ENCODE measurements around the gene MFSD11. TPM values are rescaled to one million over a fixed set of nuclear protein-coding genes. Genes with fewer than 3 reads are reported as not detected.
A peak's percentile ranks its signal among the peaks of the same experiment; 100 is the strongest.

MFSD11 gene
- total RNA-seq, 4 donors from 2014 or later: 34.1 to 53.3 (median 44.3) TPM

DNA sequence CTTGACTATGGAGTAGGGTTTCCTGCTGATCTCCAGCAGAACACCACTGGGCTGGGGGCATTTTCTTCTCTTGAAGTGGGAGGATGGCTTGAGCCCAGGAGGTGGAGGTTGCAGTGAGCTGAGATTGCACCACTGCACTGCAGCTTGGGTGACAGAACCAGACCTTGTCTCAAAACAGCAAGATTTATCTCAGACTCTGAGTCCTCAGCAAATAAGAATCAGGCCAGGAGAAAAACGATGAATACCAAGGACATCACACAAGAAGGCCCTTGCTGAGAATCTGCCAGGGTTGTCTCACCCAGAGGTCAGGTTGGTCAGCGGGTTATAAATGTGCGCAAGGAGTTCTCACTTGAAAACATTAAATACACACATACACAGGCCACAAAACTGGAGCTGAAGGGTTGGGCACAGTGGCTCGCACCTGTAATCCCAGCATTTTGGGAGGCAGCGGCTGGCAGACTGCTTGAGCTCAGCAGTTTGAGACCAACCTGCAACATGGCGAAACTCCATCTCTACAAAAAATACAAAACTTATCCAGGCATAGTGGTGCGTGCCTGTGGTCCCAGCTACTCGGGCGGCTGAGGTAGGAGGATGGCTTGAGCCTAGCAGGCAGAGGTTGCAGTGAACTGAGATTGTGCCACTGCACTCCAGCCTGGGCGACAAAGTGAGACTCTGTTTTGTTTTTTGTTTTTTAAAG lies 34.8 kb upstream of the MFSD11 start:
- intact Hi-C loops (cut with DNase I): no loop called here
- Histone ChIP-seq H3K27ac (peak overlapping the region; percentile 33 to 78 (median 77)), H3K4me1 (peaks cover 46 to 66% of the 10 kb centered on the region in 2 donors), H3K4me3 (replicated peaks in 1 of 3) (no peak overlapping the region), H3K27me3 (no peaks in the 10 kb centered on the region), H3K36me3 (no peaks in the 10 kb centered on the region), H3K9me3 (no peaks in the 10 kb centered on the region)
- 83 to 84% methylated on average over 10 of the region's 10 CpGs for WGBS, 2 donors
- TF ChIP-seq POLR2A (IDR thresholded peaks at IDR 0.05): no peak
- TF ChIP-seq, protein P1, sequence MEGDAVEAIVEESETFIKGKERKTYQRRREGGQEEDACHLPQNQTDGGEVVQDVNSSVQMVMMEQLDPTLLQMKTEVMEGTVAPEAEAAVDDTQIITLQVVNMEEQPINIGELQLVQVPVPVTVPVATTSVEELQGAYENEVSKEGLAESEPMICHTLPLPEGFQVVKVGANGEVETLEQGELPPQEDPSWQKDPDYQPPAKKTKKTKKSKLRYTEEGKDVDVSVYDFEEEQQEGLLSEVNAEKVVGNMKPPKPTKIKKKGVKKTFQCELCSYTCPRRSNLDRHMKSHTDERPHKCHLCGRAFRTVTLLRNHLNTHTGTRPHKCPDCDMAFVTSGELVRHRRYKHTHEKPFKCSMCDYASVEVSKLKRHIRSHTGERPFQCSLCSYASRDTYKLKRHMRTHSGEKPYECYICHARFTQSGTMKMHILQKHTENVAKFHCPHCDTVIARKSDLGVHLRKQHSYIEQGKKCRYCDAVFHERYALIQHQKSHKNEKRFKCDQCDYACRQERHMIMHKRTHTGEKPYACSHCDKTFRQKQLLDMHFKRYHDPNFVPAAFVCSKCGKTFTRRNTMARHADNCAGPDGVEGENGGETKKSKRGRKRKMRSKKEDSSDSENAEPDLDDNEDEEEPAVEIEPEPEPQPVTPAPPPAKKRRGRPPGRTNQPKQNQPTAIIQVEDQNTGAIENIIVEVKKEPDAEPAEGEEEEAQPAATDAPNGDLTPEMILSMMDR (IDR thresholded peaks at IDR 0.05): no peak
- peak in 1 of 2 donors; percentile 62 for DNase-seq

DNA sequence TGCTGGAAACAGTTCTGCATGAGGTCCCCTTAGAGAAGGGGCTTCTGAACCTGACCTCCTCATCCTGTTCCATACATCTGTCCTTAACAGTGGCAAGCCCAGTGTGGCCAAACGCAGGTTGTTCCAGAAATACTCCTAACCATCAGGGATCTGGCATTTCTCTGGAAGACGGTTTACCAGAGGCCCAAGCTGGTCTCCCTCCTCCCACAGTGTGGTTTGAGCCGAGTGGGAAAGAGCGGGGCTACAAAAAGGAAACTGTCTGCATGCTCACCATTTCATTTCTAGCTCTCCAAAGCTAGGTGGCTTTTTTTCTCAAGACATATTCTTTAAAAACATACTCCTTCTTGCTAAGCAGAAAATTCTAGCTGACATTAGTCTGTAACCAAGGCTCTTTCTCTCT lies 33.1 kb upstream of the MFSD11 start:
- no peak for DNase-seq
- H3K4me3 ChIP-seq (replicated peaks in 1 of 3): no peak overlapping the region
- TF ChIP-seq, protein P1 (IDR thresholded peaks at IDR 0.05): no peak
- TF ChIP-seq POLR2A (IDR thresholded peaks at IDR 0.05): no peak
- no peaks in the 10 kb centered on the region for H3K36me3 ChIP-seq
- no peak overlapping the region for H3K27ac ChIP-seq
- intact Hi-C loops (cut with DNase I): no loop called here
- no peaks in the 10 kb centered on the region for H3K27me3 ChIP-seq
- no peaks in the 10 kb centered on the region for H3K9me3 ChIP-seq
- 67 to 76% methylated on average over 4 of the region's 4 CpGs for WGBS, 2 donors
- H3K4me1 ChIP-seq: peaks cover 55 to 60% of the 10 kb centered on the region in 2 donors

DNA sequence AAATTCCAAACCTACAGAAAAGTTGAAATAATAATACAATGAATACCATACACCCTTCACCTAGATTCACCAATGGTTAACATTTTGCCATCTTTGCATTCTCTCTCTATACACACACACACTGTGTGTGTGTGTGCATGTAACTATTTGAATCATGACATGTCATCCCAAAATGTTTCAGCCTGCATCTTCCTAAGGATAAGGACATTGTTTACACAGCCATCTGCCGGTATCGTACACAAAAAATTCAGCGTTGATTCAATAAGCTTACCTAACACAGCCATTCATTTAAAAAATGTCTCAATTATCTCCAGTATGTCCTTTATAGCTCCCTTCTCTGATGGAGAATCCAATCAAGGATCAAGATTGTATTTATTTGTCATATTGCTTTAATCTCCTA lies 31.1 kb upstream of the MFSD11 start:
- 97 to 100% methylated on average over 3 of the region's 3 CpGs for WGBS, 2 donors
- H3K27ac ChIP-seq: no peak overlapping the region

DNA sequence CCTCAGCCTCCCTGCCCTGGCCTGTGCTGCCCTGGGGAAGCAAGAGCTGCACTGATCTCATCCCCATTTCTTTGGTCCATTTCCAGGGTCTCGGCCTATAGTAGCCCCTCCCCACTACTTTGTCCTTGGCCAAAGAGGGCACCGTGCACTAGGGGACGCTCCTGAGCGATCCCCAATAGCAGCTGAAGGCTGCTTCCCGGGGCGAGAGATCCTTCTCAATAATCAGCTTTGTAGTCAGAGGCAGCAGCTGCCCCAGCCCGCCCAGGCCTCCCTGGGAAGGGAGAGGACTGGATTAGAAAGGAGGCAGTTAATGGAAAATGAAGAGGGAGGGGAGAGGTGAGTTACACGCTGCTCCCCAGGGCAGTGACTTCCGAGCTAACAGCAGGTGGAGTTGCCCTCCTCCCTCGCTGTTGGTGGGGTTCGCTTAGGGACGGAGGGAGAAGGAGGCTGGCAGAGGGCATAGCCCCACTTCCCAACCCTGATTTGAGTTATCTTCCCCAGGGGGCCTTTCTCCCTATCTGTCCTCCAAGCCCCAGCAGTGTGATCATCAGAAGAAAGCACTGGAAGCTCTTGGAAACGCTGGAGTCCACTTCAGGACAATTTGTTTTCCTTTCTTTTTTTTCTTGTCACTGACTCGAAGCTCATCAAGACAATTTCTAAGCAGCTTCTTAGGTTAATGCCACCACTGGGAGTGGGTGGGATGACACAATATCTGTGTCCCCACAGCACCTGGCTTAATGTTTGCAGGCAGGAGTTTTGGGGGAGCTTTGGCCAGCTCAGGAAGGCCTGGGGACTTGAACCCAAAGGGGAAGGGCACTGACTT lies 29.7 kb upstream of the MFSD11 start:
- no peaks in the 10 kb centered on the region for H3K27me3 ChIP-seq
- no peak for TF ChIP-seq POLR2A (IDR thresholded peaks at IDR 0.05)
- TF ChIP-seq, protein P1 (IDR thresholded peaks at IDR 0.05): peak in 2 of 6 experiments; percentile 17 to 36
- H3K36me3 ChIP-seq: no peaks in the 10 kb centered on the region
- peak in 1 of 2 donors; percentile 35 for DNase-seq
- H3K9me3 ChIP-seq: no peaks in the 10 kb centered on the region
- peak overlapping the region in 1 of 3 donors; percentile 2 for H3K4me3 ChIP-seq (replicated peaks in 1 of 3)
- WGBS, 2 donors: 42 to 52% methylated on average over 14 of the region's 14 CpGs
- intact Hi-C loops (cut with DNase I): no loop called here
- H3K4me1 ChIP-seq: peaks cover 32 to 43% of the 10 kb centered on the region in 2 donors
- H3K27ac ChIP-seq: peak overlapping the region; percentile 97 to 98 (median 98)

More for the DNA sequence above, 31.1 kb upstream of the MFSD11 start:
- peaks cover 46 to 49% of the 10 kb centered on the region in 2 donors for H3K4me1 ChIP-seq
- intact Hi-C loops (cut with DNase I): no loop called here
- TF ChIP-seq POLR2A (IDR thresholded peaks at IDR 0.05): no peak
- TF ChIP-seq, protein P1 (IDR thresholded peaks at IDR 0.05): no peak
- no peaks in the 10 kb centered on the region for H3K36me3 ChIP-seq
- H3K9me3 ChIP-seq: no peaks in the 10 kb centered on the region
- no peak overlapping the region for H3K4me3 ChIP-seq (replicated peaks in 1 of 3)
- H3K27me3 ChIP-seq: no peaks in the 10 kb centered on the region
- no peak for DNase-seq

Data from thyroid gland (tissue), 4 donors.